ENCODE results near the gene DISC1. TPM values are rescaled to one million over a fixed set of nuclear protein-coding genes. Genes with fewer than 3 reads are reported as not detected.

DISC1 gene
- total and polyA plus RNA-seq, 2 experiments from 2014 or later = 6.5 to 11.5 TPM

GRCh38 chr1:231828182-231828920 lies 201.8 kb downstream of the DISC1 start:
- H3K36me3 ChIP-seq = no peaks in the 10 kb centered on the region
- DNase-seq (ENCODE audit: low read depth in 1 of 2, low spot score in 1 of 2) = peak; percentile 74 to 98
- H3K27ac ChIP-seq = peak overlapping the region; percentile 82
- H3K4me1 ChIP-seq (ENCODE audit: low read depth) = peaks cover 44% of the 10 kb centered on the region
- TF ChIP-seq, protein P1, sequence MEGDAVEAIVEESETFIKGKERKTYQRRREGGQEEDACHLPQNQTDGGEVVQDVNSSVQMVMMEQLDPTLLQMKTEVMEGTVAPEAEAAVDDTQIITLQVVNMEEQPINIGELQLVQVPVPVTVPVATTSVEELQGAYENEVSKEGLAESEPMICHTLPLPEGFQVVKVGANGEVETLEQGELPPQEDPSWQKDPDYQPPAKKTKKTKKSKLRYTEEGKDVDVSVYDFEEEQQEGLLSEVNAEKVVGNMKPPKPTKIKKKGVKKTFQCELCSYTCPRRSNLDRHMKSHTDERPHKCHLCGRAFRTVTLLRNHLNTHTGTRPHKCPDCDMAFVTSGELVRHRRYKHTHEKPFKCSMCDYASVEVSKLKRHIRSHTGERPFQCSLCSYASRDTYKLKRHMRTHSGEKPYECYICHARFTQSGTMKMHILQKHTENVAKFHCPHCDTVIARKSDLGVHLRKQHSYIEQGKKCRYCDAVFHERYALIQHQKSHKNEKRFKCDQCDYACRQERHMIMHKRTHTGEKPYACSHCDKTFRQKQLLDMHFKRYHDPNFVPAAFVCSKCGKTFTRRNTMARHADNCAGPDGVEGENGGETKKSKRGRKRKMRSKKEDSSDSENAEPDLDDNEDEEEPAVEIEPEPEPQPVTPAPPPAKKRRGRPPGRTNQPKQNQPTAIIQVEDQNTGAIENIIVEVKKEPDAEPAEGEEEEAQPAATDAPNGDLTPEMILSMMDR (IDR thresholded peaks at IDR 0.05; ENCODE audit: low read depth, low read length) = no peak
- H3K9me3 ChIP-seq (ENCODE audit: low read depth) = no peaks in the 10 kb centered on the region
- no peak overlapping the region for H3K4me3 ChIP-seq
- H3K27me3 ChIP-seq = no peaks in the 10 kb centered on the region

- H3K4me3 ChIP-seq = no peak overlapping the region
- H3K27me3 ChIP-seq = no peaks in the 10 kb centered on the region
- H3K27ac ChIP-seq = peak overlapping the region; percentile 82
- no peaks in the 10 kb centered on the region for H3K36me3 ChIP-seq
- no peak for DNase-seq (ENCODE audit: low read depth in 1 of 2, low spot score in 1 of 2)
- H3K4me1 ChIP-seq (ENCODE audit: low read depth) = peaks cover 34% of the 10 kb centered on the region
- no peaks in the 10 kb centered on the region for H3K9me3 ChIP-seq (ENCODE audit: low read depth)
- TF ChIP-seq, protein P1 (IDR thresholded peaks at IDR 0.05; ENCODE audit: low read depth, low read length) = no peak
These were observed 202.7 kb downstream of the DISC1 start for GRCh38 chr1:231829332-231829731.

- no peak for DNase-seq (ENCODE audit: low read depth in 1 of 2, low spot score in 1 of 2)
- no peak overlapping the region for H3K27ac ChIP-seq
- H3K4me1 ChIP-seq (ENCODE audit: low read depth) = peaks cover 5% of the 10 kb centered on the region
- H3K27me3 ChIP-seq = no peaks in the 10 kb centered on the region
- H3K4me3 ChIP-seq = no peak overlapping the region
- H3K36me3 ChIP-seq = no peaks in the 10 kb centered on the region
- TF ChIP-seq, protein P1 (IDR thresholded peaks at IDR 0.05; ENCODE audit: low read depth, low read length) = no peak
- H3K9me3 ChIP-seq (ENCODE audit: low read depth) = no peaks in the 10 kb centered on the region
These were observed 209.8 kb downstream of the DISC1 start for GRCh38 chr1:231836227-231836893.

DNA sequence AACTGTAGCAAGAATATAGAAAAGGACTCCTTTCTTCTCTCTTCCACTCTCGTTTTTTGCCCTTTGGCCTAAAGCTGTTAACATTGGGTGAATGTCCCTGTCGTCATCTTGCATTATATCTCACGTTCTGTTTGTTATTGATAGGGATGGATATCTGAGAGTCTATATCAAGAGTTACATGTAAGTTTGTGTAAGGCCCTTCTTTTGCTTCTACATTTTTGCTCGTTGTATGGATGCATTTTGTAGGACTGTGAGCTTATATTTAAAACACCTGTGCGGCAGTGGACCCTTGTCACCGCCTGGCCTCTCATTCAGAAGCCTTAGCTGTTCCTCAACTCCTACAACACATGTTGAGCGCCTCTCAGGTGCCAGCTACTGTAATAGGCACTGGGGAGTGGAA lies 211.9 kb downstream of the DISC1 start:
- no peaks in the 10 kb centered on the region for H3K36me3 ChIP-seq
- H3K27ac ChIP-seq = no peak overlapping the region
- DNase-seq (ENCODE audit: low read depth in 1 of 2, low spot score in 1 of 2) = no peak
- TF ChIP-seq, protein P1 (IDR thresholded peaks at IDR 0.05; ENCODE audit: low read depth, low read length) = no peak
- no peak overlapping the region for H3K4me3 ChIP-seq
- no peaks in the 10 kb centered on the region for H3K27me3 ChIP-seq
- H3K9me3 ChIP-seq (ENCODE audit: low read depth) = no peaks in the 10 kb centered on the region
- peaks cover 18% of the 10 kb centered on the region for H3K4me1 ChIP-seq (ENCODE audit: low read depth)

DNA sequence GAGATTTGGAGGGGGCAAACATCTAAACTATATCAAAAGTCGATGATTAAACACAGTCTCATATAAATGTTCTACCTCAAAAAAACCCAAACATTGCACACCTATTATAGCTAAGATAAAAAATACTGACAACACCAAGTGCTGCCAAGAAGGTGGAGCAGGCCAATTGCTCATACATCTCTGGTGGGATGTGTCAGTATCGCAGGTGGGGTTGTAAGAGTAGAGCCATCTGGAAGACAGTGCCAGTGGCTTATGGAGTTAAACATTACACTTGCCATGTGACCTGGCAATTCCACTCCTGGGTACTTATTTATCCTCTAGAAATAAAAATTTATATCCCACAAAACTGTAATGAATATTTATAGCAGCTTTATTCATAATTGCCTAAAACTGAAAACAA lies 213.4 kb downstream of the DISC1 start:
- Histone ChIP-seq H3K4me1 (ENCODE audit: low read depth) (peaks cover 27% of the 10 kb centered on the region), H3K4me3 (no peak overlapping the region), H3K27ac (no peak overlapping the region), H3K9me3 (ENCODE audit: low read depth) (no peaks in the 10 kb centered on the region), H3K27me3 (no peaks in the 10 kb centered on the region), H3K36me3 (no peaks in the 10 kb centered on the region)
- TF ChIP-seq, protein P1 (IDR thresholded peaks at IDR 0.05; ENCODE audit: low read depth, low read length) = no peak
- DNase-seq (ENCODE audit: low read depth in 1 of 2, low spot score in 1 of 2) = no peak
